SIG-M5 treated with dmso at 0.1 percent for 504 hours (cell line): Measurements from ENCODE around the gene LY6G5C.

Experiments
- DNase-seq: peaks from one replicate; lab custom pipeline; 2025; ENCODE audit not compliant: unreplicated experiment; lab: John Stamatoyannopoulos, UW

The LY6G5C gene

GRCh38 chr6:31680226-31681134 is at the start of gene LY6G5C:
LY6G5C (minus strand) TSS chr6:31681067; CDS start chr6:31680373, 694 bp downstream.
- DNase-seq: peak; percentile 62

- no peak for DNase-seq
Observed at GRCh38 chr6:31729979-31730630, 49.2 kb upstream of the LY6G5C start.

- DNase-seq: peak; percentile 38
Observed at GRCh38 chr6:31729515-31729978, 48.7 kb upstream of the LY6G5C start.

GRCh38 chr6:31728767-31729514 is 48.1 kb upstream of the LY6G5C start, which contains the start of gene DDAH2:
DDAH2 (minus strand) TSS chr6:31729299; CDS start chr6:31729161, 138 bp downstream.
- DNase-seq: no peak

GRCh38 chr6:31727717-31728671 is 47.1 kb upstream of the LY6G5C start:
- no peak for DNase-seq

- DNase-seq: peak; percentile 84
Observed at GRCh38 chr6:31727034-31727716, 46.3 kb upstream of the LY6G5C start.

- no peak for DNase-seq
Observed at GRCh38 chr6:31725502-31726350, 44.9 kb upstream of the LY6G5C start.

GRCh38 chr6:31723980-31724691 is 43.3 kb upstream of the LY6G5C start:
- no peak for DNase-seq

GRCh38 chr6:31723245-31723979 is 42.5 kb upstream of the LY6G5C start, which contains the start of gene MPIG6B:
MPIG6B (plus strand) TSS chr6:31723373; CDS start chr6:31723384, 11 bp downstream.
- no peak for DNase-seq

- no peak for DNase-seq
Observed at GRCh38 chr6:31722173-31722572, 41.3 kb upstream of the LY6G5C start.

GRCh38 chr6:31721351-31722020 is 40.6 kb upstream of the LY6G5C start, which contains the start of gene LY6G6C:
LY6G6C (minus strand) TSS chr6:31721746; CDS start chr6:31721679, 67 bp downstream.
- no peak for DNase-seq

GRCh38 chr6:31720196-31720770 is 39.4 kb upstream of the LY6G5C start:
- DNase-seq: no peak

- DNase-seq: no peak
Observed at GRCh38 chr6:31719001-31719400, 38.1 kb upstream of the LY6G5C start.

- peak; percentile 37 for DNase-seq
Observed at GRCh38 chr6:31718265-31718664, 37.4 kb upstream of the LY6G5C start.

GRCh38 chr6:31717499-31718222 is 36.8 kb upstream of the LY6G5C start:
- peak; percentile 8 for DNase-seq
